HG02759 (cell line): ENCODE data around the gene NFAM1.

Experiments used
- ATAC-seq: cut with Tn5 transposase; IDR thresholded peaks from one replicate; pipeline ENCODE4 v1.9.1; 2021; ENCODE audit warnings: mild to moderate bottlenecking, moderate library complexity; ENCODE audit not compliant: unreplicated experiment

Gene NFAM1

GRCh38 chr22:42384506-42384905 is 47.7 kb downstream of the NFAM1 start:
- ATAC-seq: no peak

- no peak for ATAC-seq
These were observed 48.3 kb downstream of the NFAM1 start for GRCh38 chr22:42383851-42384417.

GRCh38 chr22:42383287-42383686 is 48.9 kb downstream of the NFAM1 start:
- no peak for ATAC-seq

DNA sequence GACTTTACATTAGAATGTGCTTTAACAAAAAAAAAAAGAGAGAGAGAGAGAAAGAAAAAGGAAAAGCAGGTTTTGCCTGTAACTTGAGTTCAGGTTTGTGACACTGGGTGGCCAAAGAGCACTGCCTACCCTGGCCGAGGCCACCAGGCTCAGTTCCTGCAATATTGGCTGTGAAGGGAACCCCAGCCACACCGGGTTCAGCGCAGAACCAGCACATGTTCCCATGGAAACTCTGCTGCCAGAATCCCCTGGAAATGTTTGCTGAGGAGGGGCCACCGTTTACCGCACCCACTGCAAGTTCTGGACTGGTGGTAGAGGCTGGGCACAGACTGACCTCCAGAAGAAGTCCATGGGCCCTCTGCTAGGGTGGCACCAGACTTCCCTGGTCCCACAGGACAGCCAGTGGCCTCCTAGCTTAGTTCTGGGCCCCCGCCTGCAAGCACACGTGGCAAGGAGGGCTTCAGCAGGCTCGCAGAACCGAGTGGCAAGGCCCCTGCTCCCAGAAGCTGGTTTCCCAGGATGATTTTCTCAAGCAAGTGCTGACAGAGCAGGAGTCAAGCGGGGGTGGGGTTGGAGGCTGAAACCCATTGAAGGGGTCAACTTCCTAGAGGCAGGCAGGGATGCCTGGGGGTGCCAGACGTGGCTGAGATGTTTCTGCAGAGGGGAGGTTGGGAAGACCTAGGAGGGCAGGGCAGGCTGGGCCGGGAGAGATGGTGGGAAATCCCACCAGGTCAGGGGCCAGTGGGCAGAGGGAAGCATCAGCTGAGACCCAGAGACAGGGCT is 51.2 kb downstream of the NFAM1 start:
- ATAC-seq: no peak

- no peak for ATAC-seq
These were observed 52.2 kb downstream of the NFAM1 start for GRCh38 chr22:42379966-42380537.

GRCh38 chr22:42376711-42377554 is 55.3 kb downstream of the NFAM1 start:
- ATAC-seq: no peak

DNA sequence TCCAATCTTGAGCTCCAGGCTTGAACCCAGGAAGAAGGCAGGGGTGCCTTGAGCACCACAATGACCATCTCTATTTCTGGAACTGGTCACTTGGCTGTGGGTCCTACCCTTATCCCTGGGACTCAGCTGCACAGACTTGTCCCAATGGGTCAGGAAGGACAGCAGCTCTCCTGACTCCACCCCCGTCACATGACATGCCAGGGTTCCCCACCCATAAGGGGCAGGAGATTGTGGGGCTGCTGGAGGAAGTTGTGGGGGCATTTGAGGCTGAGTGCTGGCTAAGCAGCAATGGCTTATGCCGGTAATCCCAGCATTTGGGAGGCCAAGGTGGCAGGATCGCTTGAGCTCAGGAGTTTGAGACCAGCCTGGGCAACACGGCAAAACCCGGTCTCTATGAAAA is 56.2 kb downstream of the NFAM1 start:
- no peak for ATAC-seq

DNA sequence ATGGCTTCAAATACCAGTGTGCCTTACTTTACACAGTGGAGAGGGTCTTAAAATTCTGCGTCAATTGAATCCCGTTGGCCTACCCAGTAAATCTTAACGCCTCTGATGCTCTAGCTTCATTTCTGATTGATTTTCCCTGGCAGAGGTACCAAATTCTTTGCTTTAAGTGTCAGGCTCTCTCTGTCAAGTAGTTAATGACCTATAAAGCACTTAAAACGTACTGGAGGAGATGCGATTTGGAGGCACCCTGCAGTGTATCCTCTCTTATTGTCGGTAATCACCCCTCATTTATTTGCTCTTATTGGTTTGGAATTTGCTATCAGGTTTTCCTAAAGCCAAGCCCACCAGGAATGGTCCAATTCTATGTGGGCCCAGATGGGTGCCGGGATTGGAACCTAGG is 59.2 kb downstream of the NFAM1 start:
- no peak for ATAC-seq

DNA sequence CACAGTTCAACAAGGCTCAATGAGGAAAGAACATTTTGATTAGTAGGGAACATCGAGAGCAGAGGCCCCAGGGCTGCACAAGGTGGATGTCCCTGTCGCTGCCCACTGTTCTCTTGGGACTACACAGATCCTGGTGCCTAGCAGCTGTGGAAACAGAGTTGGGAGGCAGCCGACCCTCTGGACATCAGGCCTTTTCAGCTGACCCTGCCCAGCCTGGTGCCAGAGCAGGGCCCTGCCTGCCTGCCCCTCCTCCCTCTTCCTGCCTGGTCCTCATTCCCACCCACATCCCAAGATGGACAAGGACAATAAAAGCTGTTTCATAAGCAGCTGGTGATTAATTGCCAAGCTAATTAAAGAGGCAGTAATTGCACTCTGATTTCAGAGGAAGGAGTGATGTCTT is 60.7 kb downstream of the NFAM1 start:
- ATAC-seq: no peak

DNA sequence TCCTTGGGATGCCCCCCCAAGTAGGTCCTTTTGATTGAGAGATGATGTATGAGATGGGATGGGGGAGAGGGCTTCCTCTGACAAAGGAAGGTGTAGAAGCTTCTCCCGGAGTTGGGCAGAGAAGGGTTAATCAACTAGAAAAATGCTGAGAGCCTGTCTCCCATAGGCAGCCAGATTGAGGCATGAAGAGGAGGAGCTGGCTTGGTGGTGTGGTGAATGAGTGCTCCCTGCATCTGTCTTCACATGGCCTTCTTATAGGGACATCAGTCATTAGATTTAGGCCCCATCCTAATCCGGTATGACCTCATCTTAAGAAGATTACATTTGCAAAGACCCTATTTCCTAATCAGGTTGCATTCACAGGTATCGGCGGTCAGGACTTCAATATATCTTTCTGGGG is 61.1 kb downstream of the NFAM1 start:
- ATAC-seq: no peak

DNA sequence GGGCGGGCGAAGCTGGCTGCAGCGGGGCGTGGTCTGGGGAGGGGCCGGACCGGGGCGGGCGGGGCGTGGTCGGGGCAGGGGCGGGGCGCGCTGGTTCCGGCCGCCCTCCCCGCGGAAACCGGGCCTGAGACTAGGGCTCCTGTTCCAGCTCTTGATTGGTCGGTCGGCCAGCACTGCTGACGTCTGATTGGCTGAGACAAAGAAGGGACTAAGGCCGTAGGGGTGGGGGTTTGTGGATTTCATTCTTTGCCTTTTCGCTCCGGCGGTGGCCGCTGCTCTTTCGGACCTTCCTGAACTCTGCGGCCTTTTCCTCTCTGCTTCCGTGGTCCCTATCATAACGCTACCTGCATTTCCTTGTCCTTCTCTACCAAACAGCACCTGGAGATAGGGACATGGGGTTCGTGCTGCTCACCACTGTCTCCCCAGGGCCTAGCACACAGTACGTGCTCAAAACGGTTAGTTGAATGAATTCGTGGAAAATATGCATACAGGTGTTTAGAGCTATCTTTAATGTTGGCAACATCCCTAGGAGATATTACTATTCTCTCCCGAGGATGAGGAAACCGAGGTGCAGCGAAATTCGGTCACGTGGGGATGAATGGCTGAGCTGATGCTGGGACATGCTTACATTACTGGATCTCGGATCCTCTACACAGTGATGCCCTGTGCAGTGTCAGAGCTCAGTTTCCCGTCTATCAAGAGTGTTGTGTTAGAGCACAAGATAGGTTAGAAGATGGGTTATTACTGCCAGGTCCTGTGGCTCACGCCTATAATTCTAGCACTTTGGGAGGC is 62.8 kb downstream of the NFAM1 start:
- peak; percentile 95 for ATAC-seq

DNA sequence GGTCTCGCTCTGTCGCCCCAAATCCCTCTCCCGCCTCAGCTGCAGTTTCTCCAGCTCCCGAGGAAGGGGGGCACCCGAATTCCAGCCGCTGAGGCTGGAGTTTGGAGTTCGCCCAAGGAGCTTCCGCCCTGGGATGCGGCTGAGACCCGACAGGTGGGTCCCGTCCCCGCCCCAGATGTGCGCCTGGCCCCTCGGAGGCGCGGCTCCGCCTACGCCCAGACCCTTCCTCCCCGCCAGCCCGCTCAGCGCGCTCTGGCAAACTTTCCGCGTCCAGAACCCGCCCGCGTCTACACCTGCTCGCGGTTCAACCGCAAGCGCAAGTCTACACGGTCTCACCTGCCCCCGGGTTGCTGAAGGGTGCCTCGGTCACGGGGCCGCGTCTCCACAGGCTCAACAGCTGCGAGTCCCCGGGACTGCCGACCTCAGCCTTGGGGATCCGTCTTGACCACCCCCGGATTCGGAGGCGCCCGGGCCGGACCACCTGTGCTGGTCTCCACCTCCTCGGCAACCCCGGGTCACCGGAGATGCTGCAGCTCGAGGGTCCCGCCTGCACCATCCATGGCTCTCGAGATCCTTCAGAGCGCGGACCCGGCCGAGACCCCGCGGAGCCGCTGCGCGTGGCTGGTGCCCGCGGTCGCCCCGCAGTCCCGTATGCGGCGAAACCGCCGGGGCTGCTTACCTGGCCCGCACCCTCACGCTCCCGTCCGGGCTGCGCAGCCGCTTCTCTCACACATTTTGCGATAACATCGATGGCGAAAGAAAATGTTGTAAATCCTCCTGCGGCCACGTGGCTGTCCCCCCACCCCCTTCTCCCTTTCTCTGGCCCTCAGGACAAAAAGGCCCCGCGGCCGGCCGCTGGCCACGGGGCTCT is 63.6 kb downstream of the NFAM1 start:
- ATAC-seq: peak; percentile 17

DNA sequence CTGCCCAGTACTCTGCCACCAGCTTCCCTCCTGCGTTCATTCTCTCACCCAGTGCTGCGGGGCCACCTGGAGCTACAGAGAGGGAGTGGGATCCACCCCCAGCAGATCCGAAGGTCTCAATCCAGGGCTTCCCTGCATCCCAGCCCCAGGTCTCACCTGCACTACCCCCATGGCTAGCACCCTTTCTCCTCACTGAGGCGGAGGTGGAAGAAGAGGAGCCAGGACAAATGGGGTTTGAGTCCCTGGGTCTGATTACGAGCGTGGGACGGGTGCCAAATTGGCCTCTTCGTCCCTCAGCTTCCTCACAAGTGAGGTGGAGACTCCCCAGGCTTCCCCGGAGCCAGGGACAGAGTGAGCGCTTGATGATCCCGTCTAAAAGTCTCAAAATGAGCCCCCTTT is 64.2 kb downstream of the NFAM1 start:
- ATAC-seq: no peak

DNA sequence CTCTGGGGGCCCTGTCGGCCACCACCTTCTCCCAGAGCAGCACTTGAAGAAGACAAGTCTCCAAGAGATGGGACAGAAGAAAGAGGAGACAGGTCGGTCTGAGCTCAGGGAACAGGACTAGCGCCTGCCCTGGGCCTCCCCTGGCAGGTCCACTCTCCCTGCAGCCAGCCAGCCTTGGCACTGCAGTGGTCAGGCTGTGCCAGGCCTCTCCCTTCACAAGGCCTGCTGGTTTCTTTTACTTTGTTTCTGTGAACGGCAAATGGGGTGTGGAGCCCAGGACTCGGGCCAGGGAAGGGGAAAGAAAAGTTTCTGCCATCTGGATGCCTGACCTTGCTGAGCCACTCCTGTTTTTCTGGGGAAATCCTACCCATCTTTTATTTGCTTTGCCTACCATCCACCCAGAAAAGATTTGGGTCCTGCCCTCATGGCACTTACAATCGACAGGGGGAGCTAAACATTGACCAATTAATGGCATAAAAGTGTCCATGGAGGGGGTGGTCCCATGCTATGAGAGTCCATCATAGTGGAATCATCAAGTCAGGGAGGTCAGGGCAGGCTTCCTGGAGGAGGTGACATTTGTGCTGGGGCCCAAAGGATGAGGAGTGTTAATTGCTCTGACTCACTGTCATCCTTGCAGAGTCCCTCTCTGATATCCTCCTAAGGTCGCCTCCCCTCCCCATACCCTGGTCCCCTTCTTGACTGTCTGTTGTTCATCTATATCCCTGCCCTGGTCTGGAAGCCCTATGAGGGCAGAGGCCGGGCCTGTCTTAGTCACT is 65.2 kb downstream of the NFAM1 start:
- ATAC-seq: no peak

GRCh38 chr22:42365942-42366695 is 66.1 kb downstream of the NFAM1 start:
- no peak for ATAC-seq

DNA sequence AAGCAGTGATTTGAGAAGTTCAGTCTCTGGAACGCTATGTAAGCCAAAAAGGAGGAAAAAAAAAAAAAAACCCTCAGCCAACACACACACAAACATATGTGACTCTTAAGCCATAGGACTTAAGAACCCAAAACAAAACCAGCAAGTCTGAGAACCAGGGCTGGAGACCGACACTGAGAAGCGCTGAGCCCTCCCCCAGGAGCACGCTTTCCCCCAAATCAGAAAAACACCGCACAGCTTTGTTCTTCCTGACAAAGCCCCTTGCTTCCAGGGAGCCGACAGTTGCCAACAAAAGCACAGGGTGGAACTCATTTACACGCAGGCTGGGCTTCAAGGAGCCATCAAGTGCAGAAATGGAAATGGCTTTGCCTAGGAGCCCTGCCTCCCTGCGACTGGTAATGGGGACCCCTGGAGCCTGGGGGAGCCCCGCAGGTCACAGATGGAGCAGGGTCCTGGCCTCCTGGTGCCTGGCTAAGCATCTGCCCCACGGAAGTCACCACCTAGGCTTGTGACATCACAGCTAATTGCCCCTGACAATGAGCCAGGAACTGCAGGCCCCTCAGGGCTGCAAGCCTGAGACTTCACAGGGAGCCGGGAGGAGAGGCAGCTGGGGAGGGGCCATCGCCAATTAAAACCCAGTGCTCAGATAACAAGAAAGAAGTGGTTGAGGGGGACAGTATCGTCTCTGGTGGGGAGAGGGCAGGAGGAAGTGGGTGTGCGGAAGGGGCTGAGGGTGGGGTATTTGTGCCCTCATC is 66.9 kb downstream of the NFAM1 start:
- no peak for ATAC-seq

GRCh38 chr22:42364604-42365110 is 67.5 kb downstream of the NFAM1 start:
- ATAC-seq: no peak
